ENCODE data around the gene TAF4.

- TF ChIP-seq POLR2A (IDR thresholded peaks at IDR 0.05) (no peak), CTCF (IDR thresholded peaks at IDR 0.05 in 4 of 5, conservative IDR thresholded peaks at IDR 0.05 in 1 of 5) (no peak)
Observed at GRCh38 chr20:62104234-62104789, 38.6 kb upstream of the TAF4 start.

Measured in gastrocnemius medialis (tissue), 4 donors.